Ishikawa (cell line): Measurements from ENCODE around the gene SARDH.

Experiments used
- CEBPB ChIP-seq: IDR thresholded peaks from 2 replicates; pipeline ENCODE4 v1.6.1; 2012
- CREB1 ChIP-seq: IDR thresholded peaks from 2 replicates; pipeline ENCODE4 v1.6.1; 2012; ENCODE audit warnings: low read depth
- EGR1 ChIP-seq: IDR thresholded peaks from 2 replicates; pipeline ENCODE4 v1.6.1; 2012
- EP300 ChIP-seq: IDR thresholded peaks from 2 replicates; pipeline ENCODE4 v1.6.1; 2012; ENCODE audit warnings: borderline replicate concordance
- FOXM1 ChIP-seq: IDR thresholded peaks from 2 replicates; pipeline ENCODE4 v1.6.1; 2012; ENCODE audit warnings: low read depth, borderline replicate concordance
- MAX ChIP-seq: IDR thresholded peaks from 2 replicates; pipeline ENCODE4 v1.6.1; 2012
- NFIC ChIP-seq: IDR thresholded peaks from 2 replicates; pipeline ENCODE4 v1.6.1; 2012
- RAD21 ChIP-seq: IDR thresholded peaks from 2 replicates; pipeline ENCODE4 v1.6.1; 2012; ENCODE audit warnings: low read depth
- REST ChIP-seq: IDR thresholded peaks from 2 replicates; pipeline ENCODE4 v1.6.1; 2012; ENCODE audit warnings: low read depth, mild to moderate bottlenecking
- TAF1 ChIP-seq: IDR thresholded peaks from 2 replicates; pipeline ENCODE4 v1.6.1; 2012; ENCODE audit warnings: low read depth, mild to moderate bottlenecking
- TCF12 ChIP-seq: IDR thresholded peaks from 2 replicates; pipeline ENCODE4 v1.6.1; 2012; ENCODE audit warnings: low read depth
- TEAD4 ChIP-seq: IDR thresholded peaks from 2 replicates; pipeline ENCODE4 v1.6.1; 2012
- USF1 ChIP-seq: IDR thresholded peaks from 2 replicates; pipeline ENCODE4 v1.6.1; 2012
- YY1 ChIP-seq: IDR thresholded peaks from 2 replicates; pipeline ENCODE4 v1.6.1; 2012; ENCODE audit warnings: low read depth
- ZBTB7A ChIP-seq: IDR thresholded peaks from 2 replicates; pipeline ENCODE4 v1.6.1; 2012; ENCODE audit warnings: low read depth

Gene SARDH

GRCh38 chr9:133647148-133647547 is 91.0 kb downstream of the SARDH start:
- no peak for TF ChIP-seq MAX
- TF ChIP-seq EP300: no peak
- no peak for TF ChIP-seq CREB1

- TF ChIP-seq MAX (no peak), NFIC (no peak), FOXM1 (no peak), USF1 (no peak), TAF1 (no peak), REST (no peak), TCF12 (no peak), RAD21 (no peak), ZBTB7A (no peak), YY1 (no peak), CEBPB (no peak), TEAD4 (no peak), EP300 (no peak)
These were observed 93.0 kb downstream of the SARDH start for GRCh38 chr9:133645021-133645765.

GRCh38 chr9:133643978-133644760 is 94.0 kb downstream of the SARDH start:
- no peak for TF ChIP-seq RAD21
- no peak for TF ChIP-seq MAX
- TF ChIP-seq CEBPB: no peak
- TF ChIP-seq YY1: no peak

- TF ChIP-seq TCF12 (no peak), TAF1 (no peak), MAX (no peak), REST (no peak), EP300 (no peak), EGR1 (no peak), NFIC (no peak), TEAD4 (no peak), YY1 (no peak), FOXM1 (no peak), RAD21 (no peak), CREB1 (no peak), ZBTB7A (no peak), CEBPB (no peak), USF1 (no peak)
These were observed 94.8 kb downstream of the SARDH start for GRCh38 chr9:133643362-133643755.

- TF ChIP-seq CREB1 (no peak), YY1 (no peak), TEAD4 (no peak), REST (no peak), TCF12 (no peak), USF1 (no peak), FOXM1 (no peak), TAF1 (no peak), CEBPB (no peak), EGR1 (no peak), MAX (no peak), NFIC (no peak), ZBTB7A (no peak)
These were observed 95.3 kb downstream of the SARDH start for GRCh38 chr9:133642708-133643361.
